Sciatic nerve (tissue), 2 donors: ENCODE data around the gene CFAP97. TPM values are rescaled to one million over a fixed set of nuclear protein-coding genes. Genes with fewer than 3 reads are reported as not detected.
A peak's percentile ranks its signal among the peaks of the same experiment; 100 is the strongest.
"Not testable (repeated sequence)": the region's sequence is repeated elsewhere in the genome, so short reads cannot be mapped to it uniquely, and the experiment has no call there.

Experiments used
- ATAC-seq: fragments of 200-7000 bp; cut with Tn5 transposase; one replicate; pipeline ENCODE4 v1.9.1; 2020; ENCODE audit warnings: mild to moderate bottlenecking, moderate library complexity
- DNase-seq: peaks from one replicate; pipeline ENCODE4 v3.0.0-alpha.2; 2020; ENCODE audit warnings: low spot score
- intact Hi-C: fragments of 100-400 bp; cut with DNase I; formaldehyde crosslinking; loops from one replicate; pipeline ENCODE4 v1.14.2; 2022
- total RNA-seq: library from RNA; stranded (reverse); fragmentation: NEBNext Ultra II Directional; extraction: Animal tissue kit (Norgen Biotek cat#: 25700); gene quantifications from one replicate; pipeline ENCODE4 v1.2.1, GENCODE V29; 2021
- donor health status: DM: no; HTN: no; CAD: no.
- donor health status: DM: no; HTN: no; CAD: no.

Gene CFAP97
- total RNA-seq, 1 donor from 2014 or later, result 44.8 TPM

DNA sequence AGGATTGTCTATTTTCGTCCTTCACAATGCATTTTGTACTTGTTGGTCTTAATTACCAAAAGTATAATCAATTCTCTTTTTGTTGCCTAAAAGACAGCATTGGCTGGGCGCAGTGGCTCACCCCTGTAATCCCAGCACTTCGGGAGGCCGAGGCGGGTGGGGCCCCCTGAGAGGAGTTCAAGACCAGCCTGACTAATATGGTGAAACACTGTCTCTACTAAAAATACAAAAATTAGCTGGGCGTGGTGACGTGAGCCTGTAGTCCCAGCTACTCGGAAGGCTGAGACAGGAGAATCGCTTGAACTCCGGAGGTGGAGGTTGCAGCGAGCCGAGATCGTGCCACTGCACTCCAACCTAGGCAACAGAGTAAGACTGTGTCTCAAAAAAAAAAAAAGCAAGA, 1.3 kb upstream of the CFAP97 start:
- intact Hi-C loops, ATAC-seq, DNase-seq: not testable (repeated sequence)

DNA sequence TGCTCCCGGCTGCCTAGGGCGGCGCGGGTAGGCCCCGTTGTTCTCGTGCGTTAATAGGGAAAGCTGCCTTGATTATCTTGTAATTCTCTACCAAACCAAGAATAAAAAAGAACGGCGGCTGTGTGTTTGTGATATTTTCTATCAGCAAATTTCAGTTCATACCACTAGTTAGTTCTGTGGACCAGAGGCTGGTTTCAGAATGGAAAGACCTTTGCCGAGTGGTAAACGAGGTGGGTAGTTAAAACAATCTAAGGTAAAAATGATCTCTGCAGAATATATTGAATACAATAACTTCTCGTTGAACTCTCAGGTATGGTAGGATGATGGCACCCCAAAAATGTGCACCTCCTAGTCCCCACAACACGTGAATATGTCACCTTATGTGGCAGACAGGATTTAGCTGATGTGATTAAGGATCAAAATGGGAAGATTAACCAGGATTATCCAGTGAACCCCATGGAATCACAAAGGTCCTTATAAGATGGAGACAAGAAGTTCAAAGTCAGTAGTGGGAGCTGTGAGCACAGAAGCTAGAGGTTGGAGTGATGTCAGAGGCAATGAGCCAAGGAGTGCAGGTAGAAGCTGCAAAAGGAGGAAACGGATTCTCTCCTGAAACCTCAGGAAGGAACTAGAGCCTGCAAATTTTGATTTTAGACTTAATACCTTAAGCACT, 574 bp upstream of the CFAP97 start:
- ATAC-seq (no peak), DNase-seq (no peak)
- intact Hi-C loops, result no loop called here

DNA sequence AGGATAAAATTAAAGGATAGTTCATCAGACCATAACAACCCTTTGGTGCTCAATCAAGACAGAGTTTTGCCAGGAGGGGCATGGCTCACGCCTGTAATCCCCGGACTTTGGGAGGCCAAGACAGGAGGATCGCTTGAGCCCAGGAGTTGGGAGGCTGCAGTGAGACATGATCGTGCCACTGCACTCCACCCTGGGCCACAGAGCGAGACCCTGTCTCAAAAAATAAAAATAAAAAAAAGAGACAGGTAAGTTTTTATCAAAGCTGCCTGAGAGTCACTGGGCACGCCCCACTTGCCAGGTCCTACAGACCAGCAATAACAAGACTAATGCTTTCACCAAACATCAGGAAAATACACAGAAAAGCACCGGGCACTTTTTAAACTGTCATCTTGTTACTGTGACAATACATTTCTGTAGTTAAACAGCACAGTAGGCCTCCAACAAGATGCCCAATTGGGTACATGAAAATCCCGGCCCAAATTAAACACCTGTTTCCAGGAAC, 765 bp downstream of the CFAP97 start:
- intact Hi-C loops, result no loop called here
- no peak for DNase-seq
- peak; percentile 4 for ATAC-seq

DNA sequence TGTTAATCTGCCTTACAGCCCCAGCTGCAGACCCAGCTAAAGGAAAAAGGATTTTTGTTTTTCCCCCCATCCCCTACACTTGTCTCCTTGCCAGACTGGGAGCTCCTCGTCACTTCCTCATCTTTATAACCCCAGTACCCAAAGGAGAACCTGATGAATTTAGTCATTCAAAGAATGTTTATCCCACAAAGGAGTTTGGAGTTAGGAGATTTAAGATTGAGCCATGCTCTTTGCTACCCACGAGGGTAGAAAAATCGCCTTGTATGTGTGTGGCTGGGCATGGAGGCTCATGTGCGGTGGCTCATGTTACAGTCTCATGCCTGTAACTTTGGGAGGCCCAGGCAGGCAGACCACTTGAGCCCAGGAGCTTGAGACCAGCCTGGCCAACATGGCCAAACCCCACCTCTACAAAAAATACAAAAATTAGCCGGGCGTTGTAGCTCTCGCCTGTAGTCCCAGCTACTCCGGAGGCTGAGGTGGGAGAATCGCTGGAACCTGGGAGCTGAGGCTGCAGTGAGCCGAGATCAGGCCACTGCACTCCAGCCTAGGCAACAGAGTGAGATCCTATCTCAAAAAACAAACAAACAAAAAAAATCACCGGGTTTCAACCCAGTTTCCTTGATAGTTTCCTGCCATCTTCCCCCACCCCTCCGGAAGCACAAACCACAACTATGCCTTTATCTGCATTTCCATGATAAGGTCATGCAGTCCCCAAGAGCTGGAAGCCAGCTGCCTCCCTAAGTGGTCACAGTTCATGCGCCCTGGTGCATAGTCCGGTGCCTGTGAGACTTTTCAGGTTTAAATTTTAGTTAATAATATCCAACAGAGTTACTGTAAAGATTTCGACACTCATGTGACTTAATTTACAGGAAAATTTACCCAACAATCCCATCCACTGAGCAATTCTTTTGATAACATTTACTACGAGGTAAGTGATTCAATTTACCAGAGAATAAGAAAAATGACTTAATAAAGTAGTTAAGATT, 1.5 kb downstream of the CFAP97 start:
- intact Hi-C loops, result no loop called here
- DNase-seq (no peak), ATAC-seq (no peak)

DNA sequence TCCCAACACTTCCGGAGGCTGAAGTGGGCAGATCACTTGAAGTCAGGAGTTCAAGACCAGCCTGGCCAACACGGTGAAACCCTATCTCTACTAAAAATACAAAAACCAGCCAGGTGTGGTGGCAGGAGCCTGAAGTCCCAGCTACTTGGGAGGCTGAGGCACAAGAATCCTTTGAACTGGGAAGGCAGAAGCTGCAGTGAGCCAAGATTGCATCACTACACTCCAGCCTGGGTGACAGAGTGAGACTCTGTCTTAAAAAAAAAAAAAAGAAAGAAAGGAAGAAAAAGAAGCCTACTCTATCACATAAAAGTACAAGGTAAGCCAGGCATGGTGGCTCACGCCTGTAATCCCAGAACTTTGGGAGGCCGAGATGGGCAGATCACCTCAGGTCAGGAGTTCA, 5.6 kb downstream of the CFAP97 start:
- intact Hi-C loops, ATAC-seq: not testable (repeated sequence)

DNA sequence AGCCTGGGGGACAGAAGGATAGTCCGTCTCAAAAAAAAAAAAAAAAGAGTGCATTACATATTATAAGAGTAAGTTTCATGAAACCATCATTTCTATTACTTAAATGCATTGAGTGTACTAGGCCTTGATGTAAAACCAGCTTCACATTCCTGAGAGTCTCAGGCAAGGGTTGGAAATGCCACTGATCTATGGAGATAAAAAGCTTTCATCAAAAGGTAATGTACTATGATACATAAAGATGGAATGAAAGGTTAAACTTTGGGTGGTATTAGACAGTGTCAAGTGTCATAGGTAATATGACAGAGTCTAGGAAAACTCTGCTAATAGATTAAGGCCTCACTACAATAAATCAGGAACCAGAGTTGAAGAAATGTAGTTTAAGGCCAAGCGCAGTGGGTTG, 7.4 kb downstream of the CFAP97 start:
- DNase-seq (no peak), ATAC-seq (no peak)
- intact Hi-C loops, result no loop called here

More for the DNA sequence above, 5.6 kb downstream of the CFAP97 start:
- not testable (repeated sequence) for DNase-seq

DNA sequence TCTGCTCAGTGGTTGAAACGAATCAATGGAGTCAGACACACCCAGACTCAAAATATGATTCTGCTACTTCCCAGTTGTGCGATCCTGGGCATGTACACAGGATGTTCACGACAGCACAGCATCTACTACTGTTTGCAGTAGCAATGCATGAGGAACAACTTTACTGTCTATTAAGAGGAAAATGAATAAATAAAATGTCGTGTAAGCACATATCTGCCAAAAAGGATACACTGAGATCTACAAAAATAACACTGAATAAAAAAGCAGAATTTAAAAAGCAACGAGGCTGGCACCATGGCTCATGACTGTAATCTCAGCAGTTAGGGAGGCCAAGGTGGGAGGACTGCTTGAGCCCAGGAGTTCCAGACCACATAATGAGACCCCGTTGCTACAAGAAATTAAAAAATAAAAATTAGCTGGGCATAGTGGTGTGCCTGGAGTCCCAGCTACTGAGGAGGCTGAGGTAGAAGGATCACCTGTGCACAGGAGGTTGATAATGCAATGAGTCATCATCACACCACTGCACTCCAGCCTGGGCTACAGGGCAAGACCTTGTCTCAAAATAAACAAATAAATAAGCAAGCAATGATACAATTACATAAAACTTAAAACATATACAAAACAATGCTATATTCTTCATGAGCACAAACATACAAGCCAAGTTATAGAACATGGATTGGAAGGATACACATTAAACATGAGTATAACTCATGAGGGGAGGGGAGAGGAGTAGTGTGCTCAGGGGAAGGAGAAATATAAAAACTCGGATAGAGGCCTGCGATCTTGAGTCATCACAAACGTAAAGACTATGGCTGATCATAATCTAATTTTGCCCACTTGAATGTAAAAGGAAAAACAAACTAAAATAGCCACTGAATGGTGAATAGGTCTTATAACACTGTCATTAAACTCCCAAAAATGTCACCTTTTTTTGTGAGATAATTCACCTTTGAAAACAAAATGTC, 8.6 kb downstream of the CFAP97 start:
- DNase-seq (no peak), ATAC-seq (no peak)
- intact Hi-C loops, result no loop called here

DNA sequence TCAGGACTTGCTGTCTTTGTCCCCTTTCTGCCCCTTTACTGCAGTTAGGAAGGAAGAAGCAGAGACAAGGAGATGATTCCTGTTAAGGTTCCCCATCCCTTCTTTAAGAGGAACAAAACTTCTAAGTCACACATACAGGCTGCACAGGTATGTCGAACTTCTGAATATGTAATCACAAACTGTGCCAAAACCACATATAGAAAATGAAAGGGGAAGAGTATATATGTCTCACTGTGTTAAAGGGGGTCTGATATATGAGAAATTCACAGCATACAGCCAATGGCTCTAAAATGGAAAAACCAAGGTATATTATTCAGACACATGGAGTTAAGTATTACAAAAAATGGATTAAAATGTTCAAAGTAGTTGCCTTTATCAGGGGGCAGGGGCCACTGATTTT, 11.7 kb downstream of the CFAP97 start:
- no peak for ATAC-seq
- DNase-seq, result no peak
- intact Hi-C loops, result no loop called here

DNA sequence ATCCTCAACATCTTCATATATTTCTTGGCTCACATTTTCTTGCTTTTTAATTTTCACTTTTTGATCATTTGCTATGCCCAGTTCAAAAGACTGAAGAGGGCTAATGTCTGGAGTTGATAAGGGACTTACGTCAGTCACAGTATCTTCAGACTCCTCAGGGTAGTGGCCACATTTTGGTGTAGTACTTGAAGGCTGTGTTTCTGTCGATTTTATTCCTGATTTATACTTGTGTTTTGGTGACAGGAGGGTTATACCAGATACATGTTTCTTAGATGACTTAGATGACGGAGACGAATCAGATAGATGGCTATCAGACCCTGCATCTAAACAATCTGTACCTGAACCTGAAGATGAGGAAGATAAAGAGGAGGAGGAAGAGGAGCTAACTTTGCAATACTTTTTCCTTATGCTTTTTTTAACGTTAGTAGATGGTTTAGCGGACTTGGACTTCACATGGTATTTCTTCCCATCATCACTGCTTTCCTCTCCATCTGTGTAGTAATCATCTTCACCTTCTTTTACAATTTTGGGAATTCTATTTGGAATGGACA, 13.4 kb downstream of the CFAP97 start:
- no peak for DNase-seq
- no peak for ATAC-seq
- intact Hi-C loops, result no loop called here

DNA sequence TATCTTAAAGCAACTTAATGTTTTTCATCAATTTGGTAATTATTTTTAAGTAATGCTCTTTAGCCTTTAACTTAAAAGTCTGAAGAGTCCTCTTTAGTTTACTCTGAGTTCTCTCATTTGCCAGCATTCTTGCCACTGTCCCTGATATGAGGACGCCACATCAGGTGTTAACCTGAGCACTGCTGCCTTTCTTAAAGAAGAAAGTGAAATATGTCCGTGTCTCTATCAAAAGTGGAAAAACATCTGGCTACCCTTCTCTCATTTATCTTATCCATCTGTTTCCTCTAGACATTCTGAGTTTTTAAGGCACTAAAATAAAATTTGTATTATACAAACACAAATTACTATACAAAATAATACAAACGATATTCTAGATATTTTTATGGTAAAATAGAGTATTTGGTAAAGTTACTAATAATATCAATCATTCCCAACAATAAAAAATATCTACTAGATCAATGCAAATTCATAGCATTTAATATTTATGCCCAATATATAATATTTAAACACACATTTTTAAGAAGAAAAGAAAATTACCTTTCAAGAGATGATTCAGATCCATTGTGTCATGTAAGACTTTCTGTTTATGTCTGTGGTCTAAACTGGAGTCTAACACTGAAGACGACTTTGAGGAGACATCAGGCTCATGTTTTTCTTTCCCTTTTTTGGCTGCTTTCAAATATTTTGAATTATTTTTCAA, 14.0 kb downstream of the CFAP97 start:
- intact Hi-C loops, result no loop called here
- ATAC-seq (no peak), DNase-seq (no peak)

DNA sequence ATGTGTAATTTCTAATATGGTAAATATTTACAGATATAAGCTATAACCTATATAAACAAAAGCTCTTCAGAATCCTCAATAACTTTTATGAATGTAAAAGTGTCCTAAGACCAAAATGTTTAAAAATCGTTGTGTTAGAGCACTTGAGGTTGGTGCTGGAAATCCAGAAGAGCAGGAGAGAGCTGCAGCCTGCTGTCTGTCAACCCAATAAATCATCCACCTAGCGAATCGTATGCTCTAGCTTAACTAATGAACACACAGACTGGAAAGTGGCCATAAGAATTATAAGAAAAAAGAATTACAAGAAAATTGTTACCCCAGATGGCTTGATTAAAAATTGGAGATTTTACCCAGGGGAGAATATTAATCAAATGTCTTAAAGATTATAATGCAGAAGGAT, 17.0 kb downstream of the CFAP97 start:
- DNase-seq (no peak), ATAC-seq (no peak)
- intact Hi-C loops, result no loop called here

DNA sequence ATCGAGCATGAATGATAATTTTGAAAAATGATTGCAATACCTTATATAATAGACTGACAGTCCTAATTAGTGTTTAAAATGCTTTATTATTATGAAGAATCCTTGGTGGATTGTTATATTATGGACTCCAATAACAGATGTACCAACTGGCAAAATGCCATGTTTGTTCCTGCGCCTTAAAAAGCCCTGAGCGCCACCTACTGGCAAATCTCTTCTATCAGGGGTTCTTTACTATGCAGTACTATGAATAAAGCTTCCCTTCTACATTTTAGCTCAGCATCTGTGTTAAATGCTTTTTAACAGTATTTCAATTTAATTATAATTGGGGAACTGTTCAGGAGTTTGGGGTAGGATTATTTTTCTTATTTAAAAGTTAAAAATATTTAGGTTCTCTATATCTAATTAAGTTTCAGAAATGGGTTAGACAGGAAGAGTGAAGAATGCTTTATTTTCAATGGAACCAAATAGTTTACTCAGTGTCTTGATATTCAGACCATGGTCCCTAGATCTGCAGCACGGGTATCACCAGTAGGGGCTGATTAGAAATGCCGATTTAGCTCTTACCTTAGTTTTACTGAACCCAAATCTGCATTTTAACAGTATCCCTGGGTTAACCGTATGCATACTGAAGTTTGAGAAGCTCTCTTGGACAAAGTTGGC, 20.0 kb downstream of the CFAP97 start:
- DNase-seq (peak; percentile 87), ATAC-seq (peak; percentile 81)
- intact Hi-C loops, result no loop called here

DNA sequence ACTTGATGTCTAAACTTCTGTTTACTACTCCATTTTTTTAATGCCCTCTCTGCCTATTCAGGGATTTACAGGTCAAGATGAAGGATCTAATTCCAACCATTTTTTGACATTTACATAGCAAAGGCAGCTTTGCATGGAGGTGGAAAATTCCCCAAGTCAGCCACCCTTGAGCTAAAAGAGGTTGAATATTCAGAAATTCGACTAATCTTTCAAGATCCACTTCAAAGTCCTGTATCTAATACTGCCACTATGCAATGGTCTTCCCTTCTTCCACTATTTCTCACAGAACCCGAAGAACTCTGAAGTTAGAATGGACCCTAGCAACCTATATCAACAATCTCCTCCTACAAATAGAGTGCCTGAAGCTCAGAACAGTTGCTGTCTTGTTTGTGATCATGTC, 21.6 kb downstream of the CFAP97 start:
- intact Hi-C loops, result no loop called here
- DNase-seq (no peak), ATAC-seq (no peak)

DNA sequence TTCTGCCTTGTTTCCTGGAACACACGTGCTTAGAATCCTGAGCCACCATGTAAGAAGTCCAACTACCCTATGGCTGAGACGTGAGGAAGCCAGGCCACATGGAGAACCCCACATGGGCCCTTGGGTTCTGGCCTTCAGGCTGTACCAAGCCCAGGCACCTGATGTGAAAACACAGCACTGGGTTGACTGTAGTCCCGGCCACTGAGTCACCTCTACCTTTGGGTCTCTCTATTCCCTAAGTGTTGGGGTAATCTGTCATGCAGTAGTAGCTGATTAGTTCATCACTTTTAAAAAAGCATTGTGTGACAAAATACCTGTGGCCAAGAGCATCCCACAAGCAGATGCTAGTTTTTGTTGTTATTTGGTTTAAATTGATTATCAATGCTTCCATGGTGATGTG, 24.3 kb downstream of the CFAP97 start:
- DNase-seq (no peak), ATAC-seq (no peak)
- intact Hi-C loops, result no loop called here

DNA sequence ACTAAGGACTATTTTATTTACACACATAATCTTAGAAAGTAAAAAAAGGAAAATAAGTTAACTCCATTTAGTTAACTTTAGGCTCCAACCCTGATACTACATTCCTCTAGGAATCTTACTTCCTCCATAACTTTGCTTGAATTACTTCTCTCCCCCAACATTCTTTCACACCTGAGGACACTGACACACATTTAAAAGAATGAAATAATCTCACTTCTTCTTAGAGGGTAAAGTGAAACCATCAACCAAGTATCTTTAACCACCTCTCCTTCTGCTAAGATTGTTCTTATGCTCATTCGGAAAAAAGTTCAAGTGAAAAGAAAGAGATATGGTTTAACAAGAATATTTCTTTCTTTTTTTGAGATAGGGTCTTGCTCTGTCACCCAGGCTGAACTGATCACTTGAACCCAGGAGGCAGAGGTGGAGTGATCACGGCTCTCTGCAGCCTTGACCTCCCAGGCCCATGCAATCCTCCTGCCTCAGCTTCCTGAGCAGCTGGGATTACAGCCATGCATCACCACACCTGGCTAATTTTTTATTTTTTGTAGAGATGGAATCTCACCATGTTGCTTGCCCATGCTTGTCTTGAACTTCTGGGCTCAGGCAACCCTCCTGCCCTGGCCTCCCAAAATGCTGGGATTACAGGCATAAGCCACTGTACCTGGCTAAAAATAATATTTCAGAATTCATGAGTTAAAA, 32.3 kb downstream of the CFAP97 start:
- DNase-seq (no peak), ATAC-seq (no peak)
- intact Hi-C loops, result no loop called here

DNA sequence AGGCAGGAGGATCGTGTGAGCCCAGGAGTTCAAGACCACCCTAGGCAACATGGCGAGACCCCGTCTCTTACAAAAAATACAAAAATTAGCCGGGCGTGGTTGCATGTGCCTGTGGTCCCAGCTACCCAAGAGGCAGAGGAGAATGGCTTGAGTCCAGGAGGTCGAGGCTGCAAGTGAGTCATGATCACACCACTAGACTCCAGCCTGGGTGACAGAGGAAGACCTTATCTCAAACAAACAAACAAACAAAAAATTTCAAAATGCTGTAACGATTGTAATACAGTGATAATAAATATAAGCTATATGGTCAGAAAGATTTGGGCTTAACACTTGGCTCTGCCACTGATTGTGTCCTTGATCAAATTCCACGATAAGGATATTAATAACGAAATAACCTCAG, 36.6 kb downstream of the CFAP97 start:
- ATAC-seq, result no peak
- DNase-seq, result no peak
- intact Hi-C loops, result no loop called here

DNA sequence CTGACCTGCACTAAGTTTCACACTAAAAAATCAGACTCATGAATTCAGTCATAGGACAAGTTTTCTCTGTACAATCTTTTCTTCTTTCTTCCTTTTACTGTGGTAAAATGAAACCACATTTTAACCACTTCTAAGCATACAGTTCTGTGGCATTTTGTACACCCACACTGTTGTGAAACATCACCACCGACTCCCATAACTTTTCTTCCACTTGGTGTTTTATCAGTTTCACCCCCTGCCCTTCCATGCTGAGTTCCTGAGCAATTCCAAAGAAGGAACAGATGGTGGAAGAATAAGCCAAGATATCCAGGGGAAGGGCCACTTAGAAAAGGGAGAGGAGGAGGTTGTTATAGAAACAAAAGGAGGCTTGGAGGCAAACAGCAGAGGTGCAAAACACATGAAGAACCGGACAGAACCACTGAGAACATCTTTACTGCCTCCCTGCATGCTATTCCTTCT, 38.2 kb downstream of the CFAP97 start:
- DNase-seq (no peak), ATAC-seq (peak; percentile 26)
- intact Hi-C loops, result no loop called here
